ENCODE results near the gene CEP192. TPM values are rescaled to one million over a fixed set of nuclear protein-coding genes. Genes with fewer than 3 reads are reported as not detected.
A peak's percentile ranks its signal among the peaks of the same experiment; 100 is the strongest.

Gene CEP192
- total RNA-seq, 2 donors from 2014 or later, result 26.4 to 35.6 TPM

GRCh38 chr18:13003466-13003896, 12.3 kb downstream of the CEP192 start:
- H3K27me3 Mint-ChIP-seq (ENCODE audit: insufficient read depth), result no peaks in the 10 kb centered on the region
- no peak overlapping the region for H3K27ac Mint-ChIP-seq
- peaks cover 14% of the 10 kb centered on the region for H3K36me3 Mint-ChIP-seq (ENCODE audit: low read depth)
- WGBS, 2 experiments (ENCODE audit: insufficient coverage in 1 of 2, insufficient read length in 1 of 2), result 66 to 70% methylated on average over 5 to 7 of the region's 7 CpGs
- H3K9ac ChIP-seq (ENCODE audit: extremely low read depth, low read length, poor library complexity, severe bottlenecking), result no peak overlapping the region
- no peaks in the 10 kb centered on the region for H3K27me3 ChIP-seq (ENCODE audit: control insufficient read depth, insufficient read depth, low read length, poor library complexity, severe bottlenecking)
- H3K9me3 Mint-ChIP-seq, result no peaks in the 10 kb centered on the region
- H3K9me3 ChIP-seq (ENCODE audit: control insufficient read depth, low read length), result no peaks in the 10 kb centered on the region
- H3K36me3 ChIP-seq (ENCODE audit: control insufficient read depth, insufficient read depth, low read length), result peaks cover 74% of the 10 kb centered on the region
- no peak overlapping the region for H3K4me3 ChIP-seq (ENCODE audit: low read length)
- no peak overlapping the region for H3K27ac ChIP-seq (ENCODE audit: low read depth, low read length)
- H3K4me3 Mint-ChIP-seq, result no peak overlapping the region
- H3K4me1 Mint-ChIP-seq, result peaks cover 3% of the 10 kb centered on the region
- peak; percentile 95 for DNase-seq
- TF ChIP-seq, protein P1, sequence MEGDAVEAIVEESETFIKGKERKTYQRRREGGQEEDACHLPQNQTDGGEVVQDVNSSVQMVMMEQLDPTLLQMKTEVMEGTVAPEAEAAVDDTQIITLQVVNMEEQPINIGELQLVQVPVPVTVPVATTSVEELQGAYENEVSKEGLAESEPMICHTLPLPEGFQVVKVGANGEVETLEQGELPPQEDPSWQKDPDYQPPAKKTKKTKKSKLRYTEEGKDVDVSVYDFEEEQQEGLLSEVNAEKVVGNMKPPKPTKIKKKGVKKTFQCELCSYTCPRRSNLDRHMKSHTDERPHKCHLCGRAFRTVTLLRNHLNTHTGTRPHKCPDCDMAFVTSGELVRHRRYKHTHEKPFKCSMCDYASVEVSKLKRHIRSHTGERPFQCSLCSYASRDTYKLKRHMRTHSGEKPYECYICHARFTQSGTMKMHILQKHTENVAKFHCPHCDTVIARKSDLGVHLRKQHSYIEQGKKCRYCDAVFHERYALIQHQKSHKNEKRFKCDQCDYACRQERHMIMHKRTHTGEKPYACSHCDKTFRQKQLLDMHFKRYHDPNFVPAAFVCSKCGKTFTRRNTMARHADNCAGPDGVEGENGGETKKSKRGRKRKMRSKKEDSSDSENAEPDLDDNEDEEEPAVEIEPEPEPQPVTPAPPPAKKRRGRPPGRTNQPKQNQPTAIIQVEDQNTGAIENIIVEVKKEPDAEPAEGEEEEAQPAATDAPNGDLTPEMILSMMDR (conservative IDR thresholded peaks at IDR 0.05), result peak; percentile 81
- no peaks in the 10 kb centered on the region for H3K4me1 ChIP-seq (ENCODE audit: control insufficient read depth, insufficient read depth, low read length)

GRCh38 chr18:13004396-13004795, 13.2 kb downstream of the CEP192 start:
- Histone ChIP-seq H3K9ac (ENCODE audit: extremely low read depth, low read length, poor library complexity, severe bottlenecking) (no peak overlapping the region), H3K27me3 (ENCODE audit: control insufficient read depth, insufficient read depth, low read length, poor library complexity, severe bottlenecking) (no peaks in the 10 kb centered on the region), H3K4me1 (ENCODE audit: control insufficient read depth, insufficient read depth, low read length) (no peaks in the 10 kb centered on the region), H3K9me3 (ENCODE audit: control insufficient read depth, low read length) (no peaks in the 10 kb centered on the region), H3K27ac (ENCODE audit: low read depth, low read length) (no peak overlapping the region), H3K36me3 (ENCODE audit: control insufficient read depth, insufficient read depth, low read length) (peaks cover 83% of the 10 kb centered on the region), H3K4me3 (ENCODE audit: low read length) (no peak overlapping the region)
- no peak overlapping the region for H3K27ac Mint-ChIP-seq
- H3K4me3 Mint-ChIP-seq, result no peak overlapping the region
- no peak for DNase-seq
- WGBS, 2 experiments (ENCODE audit: insufficient coverage in 1 of 2, insufficient read length in 1 of 2), result 95% methylated on average over 7 to 8 of the region's 8 CpGs
- H3K9me3 Mint-ChIP-seq, result no peaks in the 10 kb centered on the region
- TF ChIP-seq, protein P1 (conservative IDR thresholded peaks at IDR 0.05), result no peak
- no peaks in the 10 kb centered on the region for H3K27me3 Mint-ChIP-seq (ENCODE audit: insufficient read depth)
- peaks cover 23% of the 10 kb centered on the region for H3K36me3 Mint-ChIP-seq (ENCODE audit: low read depth)
- H3K4me1 Mint-ChIP-seq, result no peaks in the 10 kb centered on the region

GRCh38 chr18:13005289-13005688, 14.1 kb downstream of the CEP192 start:
- no peak overlapping the region for H3K27ac ChIP-seq (ENCODE audit: low read depth, low read length)
- H3K4me3 Mint-ChIP-seq, result no peak overlapping the region
- no peak overlapping the region for H3K9ac ChIP-seq (ENCODE audit: extremely low read depth, low read length, poor library complexity, severe bottlenecking)
- H3K36me3 ChIP-seq (ENCODE audit: control insufficient read depth, insufficient read depth, low read length), result peaks cover 88% of the 10 kb centered on the region
- no peaks in the 10 kb centered on the region for H3K4me1 ChIP-seq (ENCODE audit: control insufficient read depth, insufficient read depth, low read length)
- no peaks in the 10 kb centered on the region for H3K9me3 ChIP-seq (ENCODE audit: control insufficient read depth, low read length)
- H3K27ac Mint-ChIP-seq, result no peak overlapping the region
- H3K27me3 ChIP-seq (ENCODE audit: control insufficient read depth, insufficient read depth, low read length, poor library complexity, severe bottlenecking), result no peaks in the 10 kb centered on the region
- no peak for DNase-seq
- 86 to 90% methylated on average over 1 of the region's 1 CpG for WGBS, 2 experiments (ENCODE audit: insufficient coverage in 1 of 2, insufficient read length in 1 of 2)
- H3K36me3 Mint-ChIP-seq (ENCODE audit: low read depth), result peaks cover 29% of the 10 kb centered on the region
- H3K4me3 ChIP-seq (ENCODE audit: low read length), result no peak overlapping the region
- TF ChIP-seq, protein P1 (conservative IDR thresholded peaks at IDR 0.05), result no peak
- no peaks in the 10 kb centered on the region for H3K27me3 Mint-ChIP-seq (ENCODE audit: insufficient read depth)
- H3K4me1 Mint-ChIP-seq, result no peaks in the 10 kb centered on the region
- no peaks in the 10 kb centered on the region for H3K9me3 Mint-ChIP-seq

Measured in endodermal cell (in vitro differentiated cells).